ENCODE data around the gene DNMT3A.
"Not testable (repeated sequence)": the region's sequence is repeated elsewhere in the genome, so short reads cannot be mapped to it uniquely, and the experiment has no call there.

DNMT3A gene

DNA sequence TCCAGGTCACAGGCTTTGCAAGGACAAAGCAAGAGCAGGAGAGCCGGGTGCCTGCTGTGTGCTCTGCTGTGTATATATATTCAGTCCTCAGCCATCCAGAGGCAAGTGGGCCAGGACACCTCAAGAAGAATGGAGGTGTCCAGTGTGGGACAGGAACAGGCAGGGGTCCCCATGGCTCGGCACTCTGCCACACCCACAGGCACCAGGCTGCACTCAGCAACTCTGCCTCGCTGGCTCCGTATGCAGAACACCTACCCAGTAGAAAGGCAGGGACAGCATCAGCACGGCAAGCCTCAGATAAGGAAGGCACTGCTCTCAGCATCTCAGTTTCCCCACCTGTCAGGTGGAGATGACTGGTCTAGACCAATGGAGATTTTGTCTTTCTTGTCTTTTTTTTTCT is 57.8 kb downstream of the DNMT3A start:
- DNase-seq (ENCODE audit: low spot score): no peak

DNA sequence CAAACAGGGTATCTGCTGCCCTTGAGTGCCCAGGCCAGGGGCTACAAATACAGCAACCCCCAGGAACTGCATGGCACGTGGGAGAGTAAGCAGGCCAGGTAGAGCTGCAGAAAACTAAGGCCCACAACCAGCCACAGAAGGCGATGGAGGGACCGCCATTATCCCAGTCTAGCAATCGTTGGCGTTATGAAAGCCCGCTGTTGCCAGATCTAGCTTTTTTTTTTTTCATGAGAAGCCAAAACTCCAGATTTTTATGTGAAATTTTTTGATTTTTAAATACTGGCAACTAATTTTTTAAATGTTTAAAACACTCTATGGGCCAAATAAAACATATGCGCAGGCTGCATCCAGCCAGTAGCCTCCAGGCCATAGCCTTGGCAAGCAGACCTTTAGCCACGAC is 59.8 kb downstream of the DNMT3A start:
- no peak for DNase-seq (ENCODE audit: low spot score)

DNA sequence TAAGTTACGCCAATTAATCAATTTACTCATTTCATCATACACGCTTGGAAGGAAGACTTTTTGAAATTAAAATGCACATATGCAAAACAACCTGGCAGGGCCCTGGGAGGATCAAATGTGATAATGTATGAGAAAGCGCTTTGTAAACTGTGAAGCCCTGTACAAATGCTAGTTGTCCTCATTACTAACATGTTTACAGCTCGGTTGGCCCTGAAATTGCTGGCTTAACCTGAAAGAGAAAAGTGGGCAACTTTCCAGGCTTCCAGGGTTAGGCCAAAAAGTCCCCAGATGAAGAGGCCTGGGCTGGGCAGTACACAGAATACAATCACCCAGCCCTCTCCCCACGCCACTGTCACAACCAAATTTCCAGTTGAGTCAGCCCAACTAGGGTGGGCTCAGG is 60.2 kb downstream of the DNMT3A start:
- no peak for DNase-seq (ENCODE audit: low spot score)

DNA sequence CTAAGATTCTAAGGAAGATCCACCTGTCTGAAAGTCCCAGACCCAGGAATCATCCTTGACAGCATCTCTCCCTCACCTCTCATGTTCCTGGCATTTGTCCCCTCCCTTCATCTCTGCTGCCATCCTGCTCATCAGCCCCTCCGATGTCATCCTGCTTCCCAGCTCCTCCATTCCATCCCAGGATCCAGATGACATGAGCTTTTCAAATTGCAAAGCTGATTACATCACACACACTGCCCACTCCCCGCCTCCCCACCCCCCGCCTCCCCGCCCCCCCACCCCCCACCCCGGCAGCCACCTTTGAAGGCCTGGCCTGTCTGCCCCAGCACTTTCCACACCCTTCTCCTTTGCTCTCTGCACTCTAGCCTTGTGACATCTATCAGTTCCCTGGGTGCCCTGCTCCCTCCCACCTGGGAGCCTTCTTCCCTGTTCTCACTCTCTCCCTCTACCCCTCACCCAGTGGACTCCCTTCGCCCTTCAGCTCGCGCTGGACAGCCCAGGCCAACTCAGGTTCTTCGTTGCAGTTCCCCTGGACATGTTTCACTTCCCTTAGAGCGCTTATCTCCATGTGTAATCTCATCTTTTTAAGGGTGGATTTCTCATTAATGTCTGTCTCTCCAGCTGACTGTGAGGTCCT is 61.6 kb downstream of the DNMT3A start:
- no peak for DNase-seq (ENCODE audit: low spot score)

DNA sequence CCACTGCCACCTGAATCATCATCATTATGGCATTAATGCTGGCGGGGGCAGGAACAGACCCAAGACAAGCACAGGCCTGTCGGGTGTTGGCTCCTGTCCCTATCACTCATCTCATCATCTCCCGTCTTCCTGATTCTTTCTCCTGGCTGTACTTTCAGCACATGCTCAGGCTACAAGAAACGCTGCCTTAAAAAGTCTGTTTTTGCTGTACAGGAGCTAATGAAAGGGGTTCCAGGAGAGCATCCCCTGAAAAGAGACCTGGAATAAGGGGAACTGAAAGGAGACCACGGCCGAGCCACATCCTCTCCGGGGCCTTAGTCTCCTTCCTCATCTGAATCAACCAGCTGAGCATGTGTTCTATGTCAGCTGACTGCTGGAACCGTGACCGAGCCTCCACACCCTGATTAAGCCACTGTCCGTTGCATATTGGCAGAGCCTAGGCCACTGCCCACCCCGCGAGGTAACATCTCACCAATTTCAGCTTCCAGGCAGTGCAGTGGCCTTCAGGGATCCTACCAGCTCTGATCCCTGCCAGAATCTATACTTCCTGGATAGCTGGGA is 62.6 kb downstream of the DNMT3A start:
- no peak for DNase-seq (ENCODE audit: low spot score)

DNA sequence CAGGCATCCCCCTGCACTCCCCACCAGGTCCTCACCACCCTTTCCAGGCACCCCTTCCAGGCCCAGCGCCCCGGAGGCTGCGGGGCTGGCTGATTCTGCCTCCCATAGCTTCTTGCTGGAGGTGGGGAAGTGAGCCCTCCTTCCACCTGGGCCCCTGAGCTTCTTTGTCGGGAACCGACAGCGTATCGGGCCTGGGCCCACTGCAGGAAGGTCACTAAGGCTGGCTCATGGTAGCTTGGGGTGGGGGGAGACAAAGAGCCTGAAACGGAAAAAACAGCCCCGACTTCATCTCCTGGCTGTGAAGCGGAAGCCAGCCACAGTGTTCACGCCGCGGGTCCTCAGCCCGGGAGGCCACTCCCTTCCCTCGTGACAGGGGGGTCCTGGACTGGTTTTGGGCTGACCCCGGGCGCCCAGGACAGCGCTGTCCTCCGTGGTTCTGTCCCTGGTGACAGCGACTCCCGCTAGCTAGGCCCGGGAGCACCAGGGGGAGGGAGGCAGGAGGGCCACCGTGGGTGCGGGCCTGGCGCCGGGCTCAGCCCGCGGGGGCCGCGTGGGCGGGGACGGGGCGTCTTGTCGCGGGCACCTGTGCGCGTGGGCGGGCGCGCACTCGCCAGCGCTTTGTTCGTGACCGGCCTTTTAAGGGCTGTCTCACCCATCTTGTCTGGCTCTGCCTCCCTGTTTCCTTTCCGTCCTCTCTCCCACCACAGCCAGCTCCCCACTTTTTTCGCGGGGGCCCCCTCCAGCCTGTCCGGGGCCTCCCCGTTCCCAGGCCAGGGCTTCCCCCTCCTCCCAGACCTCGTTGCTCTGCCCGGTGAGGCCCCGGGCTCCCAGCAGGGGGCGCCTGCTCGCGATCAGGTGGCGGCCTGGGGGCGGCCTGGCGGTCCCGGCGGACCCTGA is 64.9 kb downstream of the DNMT3A start:
- DNase-seq (ENCODE audit: low spot score): peak; percentile 78

DNA sequence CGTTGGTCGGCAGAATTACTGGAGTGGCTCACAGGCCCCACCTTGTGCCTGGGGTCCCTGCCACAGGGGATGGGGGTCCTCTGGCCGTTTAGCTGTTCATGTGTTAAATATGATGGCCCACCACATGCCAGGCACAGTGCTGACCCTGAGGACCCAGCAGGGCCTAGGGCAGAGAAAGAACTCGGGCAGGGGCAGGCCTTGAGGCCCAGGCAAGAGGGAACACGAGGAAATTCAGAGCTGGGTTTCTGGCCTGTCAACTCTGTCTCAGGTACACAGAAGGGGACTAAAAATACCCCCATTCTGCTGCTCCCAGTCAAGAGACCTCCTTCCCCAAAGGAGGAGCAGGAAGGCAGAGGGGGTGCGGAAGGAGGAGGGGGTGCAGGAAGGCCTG is 66.2 kb downstream of the DNMT3A start:
- DNase-seq (ENCODE audit: low spot score): no peak

DNA sequence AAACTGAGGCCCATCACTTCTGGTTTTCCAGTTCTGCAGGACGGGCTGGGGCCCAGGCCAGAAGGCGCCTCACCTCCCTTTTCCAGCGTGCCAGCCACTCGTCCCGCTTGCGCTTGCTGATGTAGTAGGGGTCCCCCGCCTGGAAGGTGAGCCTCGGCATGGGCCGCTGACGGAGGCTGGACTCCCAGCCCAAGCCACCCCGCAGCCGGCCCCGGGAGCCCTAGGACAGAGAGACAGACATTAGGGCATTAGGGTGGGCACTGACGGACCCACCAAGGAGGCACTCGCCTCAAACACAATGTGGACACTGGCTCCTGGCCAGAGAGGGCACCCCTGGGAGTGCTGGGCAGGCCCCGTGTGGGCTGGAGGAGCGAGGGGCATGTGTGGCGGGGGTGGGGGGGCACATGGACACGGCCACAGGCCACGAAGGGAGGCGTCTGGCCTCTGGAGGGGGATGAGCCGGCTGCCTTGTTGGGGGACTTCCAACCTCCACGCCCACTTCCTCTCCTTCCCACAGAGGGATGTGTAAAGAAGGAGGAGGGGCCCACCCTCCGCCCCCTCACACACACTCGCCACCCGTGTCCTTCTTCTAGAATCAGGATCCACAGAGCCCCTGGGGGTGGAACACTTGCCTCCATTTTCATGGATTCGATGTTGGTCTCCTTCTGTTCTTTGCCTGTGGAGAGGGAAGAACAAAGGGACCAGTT is 66.7 kb downstream of the DNMT3A start:
- DNase-seq (ENCODE audit: low spot score): no peak

DNA sequence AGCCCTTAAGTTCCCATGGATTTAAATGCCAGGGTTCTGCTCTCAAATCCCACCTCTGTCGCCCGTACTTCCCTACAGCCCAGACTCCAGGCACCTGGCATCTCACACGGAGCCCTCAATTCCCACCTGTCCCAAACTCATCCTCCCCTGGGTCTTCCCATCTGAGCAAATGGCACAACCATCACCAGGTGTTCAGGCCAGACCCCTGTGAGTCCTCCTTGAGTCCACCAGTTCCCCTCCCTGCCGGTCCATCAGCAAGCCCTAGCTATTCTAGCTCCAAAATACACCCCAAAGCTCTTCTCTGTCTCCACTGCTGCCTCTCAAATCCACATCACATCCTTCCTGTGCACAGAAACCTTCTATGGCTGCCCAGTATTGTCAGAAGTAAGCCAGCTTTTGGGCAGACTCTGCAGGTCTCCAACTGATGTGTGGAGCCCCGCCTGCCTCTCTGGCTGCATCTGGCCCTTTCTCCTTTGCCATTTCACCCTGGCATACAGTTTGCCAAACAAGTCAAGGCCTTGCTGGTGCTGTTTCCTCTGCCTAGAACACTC is 67.7 kb downstream of the DNMT3A start:
- DNase-seq (ENCODE audit: low spot score): no peak

DNA sequence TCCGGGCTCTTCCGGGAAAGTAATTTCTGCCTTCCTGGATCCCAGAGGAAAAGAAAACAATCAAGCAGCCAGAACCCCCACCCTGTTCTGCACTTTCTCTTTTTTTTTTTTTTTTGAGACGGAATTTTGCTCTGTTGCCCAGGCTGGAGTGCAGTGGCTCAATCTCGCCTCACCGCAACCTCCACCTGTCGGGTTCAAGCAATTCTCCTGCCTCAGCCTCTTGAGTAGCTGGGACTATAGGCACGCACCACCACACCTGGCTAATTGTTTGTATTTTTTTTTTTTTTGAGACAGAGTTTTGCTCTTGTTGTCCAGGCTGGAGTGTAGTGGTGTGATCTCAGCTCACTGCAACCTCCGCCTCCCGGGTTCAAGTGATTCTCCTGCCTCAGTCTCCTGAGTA is 69.0 kb downstream of the DNMT3A start:
- not testable (repeated sequence) for DNase-seq (ENCODE audit: low spot score)

DNA sequence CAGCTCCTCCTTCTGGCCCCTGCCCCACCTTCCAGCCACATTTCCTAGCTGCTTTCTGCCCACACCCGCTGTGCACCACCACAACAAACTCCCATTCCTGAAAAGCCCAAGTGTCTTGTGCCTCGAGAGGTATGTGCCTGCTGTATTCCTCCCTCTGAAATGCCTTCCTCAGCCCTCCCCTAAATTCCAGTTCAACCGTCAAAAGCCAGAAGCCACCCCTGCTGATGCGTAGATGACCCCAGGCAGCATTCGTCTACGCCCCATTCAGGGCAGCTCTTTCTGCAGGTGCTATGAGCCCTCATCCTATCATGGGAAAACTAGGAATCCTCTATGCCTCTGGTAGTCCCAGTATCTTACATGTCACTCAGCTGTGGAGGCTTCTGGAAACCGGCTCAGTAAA is 71.7 kb downstream of the DNMT3A start:
- DNase-seq (ENCODE audit: low spot score): no peak

DNA sequence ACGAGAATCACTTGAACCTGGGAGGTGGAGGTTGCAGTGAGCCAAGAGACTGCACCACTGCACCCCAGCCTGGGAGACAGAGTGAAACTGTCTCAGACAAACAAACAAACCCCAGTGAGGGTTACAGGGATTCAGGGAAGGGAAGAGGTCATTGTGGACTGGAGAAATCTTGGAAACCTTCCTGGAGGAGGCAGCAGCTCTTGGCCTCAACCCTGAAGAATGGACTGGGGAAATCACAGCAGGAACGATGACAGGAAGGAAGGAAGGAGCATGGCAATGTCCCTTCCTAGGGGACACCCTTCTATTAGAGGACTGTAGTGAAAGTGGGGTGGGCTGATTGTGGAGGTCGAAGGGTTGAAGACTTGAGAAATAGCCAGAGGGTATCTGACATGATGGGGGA is 72.5 kb downstream of the DNMT3A start:
- no peak for DNase-seq (ENCODE audit: low spot score)

DNA sequence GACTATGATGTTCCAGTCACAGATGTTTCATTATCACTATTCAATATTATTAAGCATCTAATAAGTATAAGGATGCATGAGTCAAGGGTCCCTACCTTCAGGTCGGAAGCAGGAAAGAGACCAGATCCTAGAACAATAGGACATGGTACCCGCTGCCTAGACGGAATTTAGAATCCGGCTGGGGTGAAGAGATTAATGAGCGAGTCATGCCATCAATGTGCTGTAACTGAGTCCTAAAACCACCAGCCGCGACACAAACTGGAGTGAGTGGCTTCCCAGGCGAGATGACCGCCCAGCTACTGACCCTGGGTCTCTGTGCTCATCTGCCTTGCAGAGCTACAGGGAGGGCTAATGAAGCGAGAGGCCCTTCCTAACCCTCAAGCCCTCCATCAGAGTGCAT is 73.6 kb downstream of the DNMT3A start:
- DNase-seq (ENCODE audit: low spot score): no peak

DNA sequence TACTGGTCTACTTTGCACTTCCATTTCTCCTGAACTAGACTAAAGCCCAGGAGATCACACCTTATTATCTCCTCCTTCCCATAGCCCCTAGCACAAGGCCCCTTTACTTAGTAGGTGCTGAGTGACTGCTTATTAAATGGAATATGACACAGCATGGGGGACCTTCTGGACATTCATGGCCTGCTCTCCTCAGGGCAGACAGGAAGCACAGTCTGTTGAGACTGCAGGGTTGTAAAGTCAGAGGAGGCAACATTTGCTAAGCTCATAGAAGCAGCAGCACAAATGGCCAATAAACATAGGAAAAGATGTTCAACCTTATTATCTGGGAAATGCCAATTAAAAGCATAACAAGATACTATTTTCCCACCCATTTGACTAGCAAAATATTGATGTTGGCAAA is 75.3 kb downstream of the DNMT3A start:
- DNase-seq (ENCODE audit: low spot score): no peak

DNA sequence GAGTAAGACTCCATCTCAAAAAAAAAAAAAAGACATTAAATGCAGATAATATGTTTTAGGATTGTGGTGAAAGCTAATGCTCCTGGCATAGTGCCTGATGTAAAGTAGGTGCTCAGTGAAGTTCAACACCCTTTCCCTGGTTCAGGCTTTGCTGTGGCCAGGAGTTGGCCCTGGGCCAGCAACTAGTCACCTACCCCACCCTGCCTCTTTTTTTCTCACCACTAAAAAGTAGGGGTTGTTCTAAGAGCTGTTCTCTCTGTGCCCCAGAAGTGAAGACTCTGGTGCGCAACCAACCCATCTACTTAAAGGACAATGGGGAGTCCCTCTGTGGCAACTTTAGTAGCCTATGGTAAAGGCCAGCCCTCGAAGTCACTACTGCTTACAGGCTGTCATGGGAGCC is 75.9 kb downstream of the DNMT3A start:
- no peak for DNase-seq (ENCODE audit: low spot score)

DNA sequence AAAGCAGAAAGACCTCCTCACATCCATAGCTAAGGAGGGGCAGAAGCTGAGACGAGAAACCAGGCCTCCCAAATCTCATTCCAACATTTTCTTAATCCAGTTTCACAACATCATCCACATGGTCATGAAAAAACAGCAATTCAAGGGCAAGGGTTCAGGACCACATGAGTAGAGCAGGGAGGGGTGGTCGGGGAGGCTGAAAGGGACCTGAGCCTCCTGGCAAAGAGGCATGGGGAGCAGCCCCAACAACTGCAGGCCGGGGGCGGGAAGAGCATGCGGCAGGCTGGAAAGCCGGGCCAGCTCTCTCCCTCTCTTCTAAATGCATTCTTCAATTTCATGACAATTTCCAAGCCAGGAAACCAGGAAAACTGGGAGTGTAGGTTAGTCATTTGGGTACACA is 76.7 kb downstream of the DNMT3A start:
- DNase-seq (ENCODE audit: low spot score): no peak

DNA sequence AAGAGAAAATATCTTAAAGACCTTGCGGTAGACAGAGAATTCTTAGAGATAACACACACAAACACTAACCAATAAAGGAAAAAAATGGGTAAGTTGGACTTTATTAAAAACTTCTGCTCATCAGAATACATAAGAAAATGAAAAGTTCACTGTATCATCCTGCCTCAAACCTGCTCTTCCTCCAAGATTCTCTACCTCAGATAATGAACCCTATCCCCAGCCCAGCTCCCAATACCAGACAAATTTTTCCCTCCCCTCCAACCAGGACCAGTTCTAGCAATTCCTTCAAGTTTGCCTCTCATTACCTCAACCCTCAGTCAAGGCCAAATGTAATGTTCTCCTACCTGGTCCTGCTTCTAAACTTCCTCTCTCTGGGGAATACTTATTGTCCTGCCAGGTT is 79.4 kb downstream of the DNMT3A start:
- DNase-seq (ENCODE audit: low spot score): no peak

DNA sequence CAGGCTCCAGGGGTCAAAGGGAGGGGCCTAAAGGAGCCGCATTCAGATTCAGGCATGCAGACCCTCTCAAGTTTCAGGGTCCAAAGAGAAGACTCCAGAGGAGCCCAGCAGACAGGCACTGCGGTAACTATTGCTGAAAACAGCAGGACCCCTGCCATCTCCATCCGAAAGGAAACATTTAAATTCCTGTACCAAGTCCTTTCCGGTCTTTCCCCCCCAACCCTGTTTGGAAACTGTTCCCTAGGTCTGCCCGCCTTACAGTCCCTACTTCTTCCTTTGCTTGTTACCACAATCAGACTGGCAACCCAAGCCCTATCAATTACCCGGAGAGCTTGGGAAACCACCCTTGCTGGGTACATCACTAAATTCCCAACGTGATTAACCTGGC is 82.0 kb downstream of the DNMT3A start:
- no peak for DNase-seq (ENCODE audit: low spot score)

DNA sequence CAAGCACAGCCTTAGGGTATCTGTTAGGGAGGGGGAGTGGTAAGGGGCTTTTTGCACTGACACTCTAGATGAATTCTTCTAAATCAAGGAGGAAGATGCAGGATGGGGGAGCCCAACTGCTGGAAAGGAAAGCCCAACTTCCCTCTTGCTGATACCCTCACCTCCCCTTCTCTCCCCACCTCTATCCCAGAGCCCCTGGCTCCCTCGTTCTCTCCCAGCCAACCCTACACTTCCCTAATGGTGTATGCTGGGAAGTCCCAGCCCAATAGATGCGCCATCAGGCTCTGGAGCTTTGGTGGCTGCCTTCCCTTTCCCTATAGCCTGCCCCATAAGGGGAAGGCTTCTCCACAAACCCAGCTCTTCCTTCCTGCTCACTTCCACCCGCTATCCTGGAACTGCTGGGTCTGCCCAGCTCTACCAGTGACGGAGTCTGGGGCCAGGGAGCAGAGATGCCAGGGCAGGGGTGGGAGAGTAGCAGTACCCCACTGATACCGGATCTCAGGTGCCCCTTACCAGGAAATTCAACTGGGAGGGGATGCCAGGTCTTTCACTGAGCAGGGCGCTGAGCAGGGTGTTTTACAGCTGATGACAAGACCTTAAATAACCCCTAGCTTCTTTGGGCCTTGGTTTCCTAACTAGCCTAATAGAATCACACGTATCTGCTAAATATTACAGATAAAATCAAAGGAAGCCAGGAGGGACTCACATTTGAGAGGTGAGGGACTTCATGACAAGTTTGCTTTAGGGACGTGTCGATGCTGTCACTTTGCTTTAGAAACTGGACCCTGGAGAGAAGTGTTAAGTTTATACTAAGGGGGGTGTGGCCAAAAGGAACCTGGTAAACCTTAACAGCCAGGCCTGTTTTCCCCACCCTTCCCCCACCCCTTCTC is 82.6 kb downstream of the DNMT3A start:
- DNase-seq (ENCODE audit: low spot score): no peak

DNA sequence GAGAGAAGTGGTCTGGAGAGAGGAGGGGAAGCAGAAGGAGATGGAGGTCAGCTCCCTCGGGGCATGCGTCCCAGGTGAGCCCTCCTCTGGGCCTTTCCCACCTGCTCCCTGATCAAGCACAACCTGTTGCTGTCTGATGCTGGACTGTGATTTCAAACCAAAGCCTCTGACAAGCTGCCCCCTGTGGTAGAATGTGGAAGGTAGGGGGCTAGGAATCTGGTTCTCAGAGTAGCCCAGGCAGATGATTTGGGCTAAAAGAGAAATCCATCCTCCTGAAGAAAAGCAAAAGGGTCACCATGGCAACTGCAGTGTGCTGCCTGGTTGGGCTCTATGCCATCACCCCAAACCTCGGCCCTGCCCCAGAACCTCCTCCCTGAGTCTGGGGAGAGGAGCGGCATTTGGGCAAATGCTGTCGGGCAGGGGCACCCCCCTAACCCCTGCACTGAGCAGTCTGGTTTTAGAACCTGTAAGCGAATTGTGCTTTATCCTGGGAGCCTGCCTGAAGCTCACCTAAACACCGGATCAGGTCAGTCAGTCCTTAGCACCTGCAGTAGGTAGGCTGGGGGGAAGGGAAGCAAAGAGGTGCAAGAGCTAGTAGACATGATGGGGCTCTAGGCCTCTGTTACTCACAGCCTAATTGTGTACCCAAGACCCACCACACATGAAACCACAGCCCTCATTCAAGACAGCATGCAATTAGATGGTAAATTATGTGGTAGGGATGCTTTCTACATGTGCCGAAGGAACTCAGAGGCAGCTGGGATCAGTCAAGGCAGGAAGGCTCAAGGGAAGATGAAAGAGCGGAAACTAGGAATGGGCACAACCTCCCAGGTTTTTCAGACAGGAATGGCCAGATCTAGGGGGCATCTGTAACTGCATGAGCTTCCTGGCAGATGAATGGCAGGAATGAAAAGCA is 83.5 kb downstream of the DNMT3A start:
- DNase-seq (ENCODE audit: low spot score): no peak
